Epithelial cell of esophagus (primary cell): Measurements from ENCODE around the gene ASL.
"Not testable (repeated sequence)": the region's sequence is repeated elsewhere in the genome, so short reads cannot be mapped to it uniquely, and the experiment has no call there.

ENCODE experiments used
- DNase-seq: peaks from one replicate; pipeline ENCODE4 v3.0.0; 2010; ENCODE audit warnings: low read depth
- H3K4me3 ChIP-seq: 2 replicates; pipeline ENCODE4 v1.5.1; 2011; ENCODE audit warnings: mild to moderate bottlenecking, low read length, control low read depth
- CTCF ChIP-seq: IDR thresholded peaks from 2 replicates; pipeline ENCODE4 v1.5.1; 2011; ENCODE audit warnings: low read depth, mild to moderate bottlenecking, low read length, control low read depth, inconsistent platforms; ENCODE audit not compliant: insufficient read depth; ENCODE audit errors: missing control alignments

Gene ASL

GRCh38 chr7:66110856-66111255 lies 35.2 kb downstream of the ASL start:
- peak; percentile 88 for DNase-seq
- no peak overlapping the region for H3K4me3 ChIP-seq
- TF ChIP-seq CTCF = no peak

- peak; percentile 52 for TF ChIP-seq CTCF
- peak; percentile 71 for DNase-seq
- H3K4me3 ChIP-seq = peak within 1 kb of the TSS; percentile 89
Observed at GRCh38 chr7:66114743-66115649, 39.4 kb downstream of the ASL start, which contains the start of gene CRCP. Gene CRCP (plus strand): TSS chr7:66114847. CDS start chr7:66114963, 116 bp downstream.

GRCh38 chr7:66116680-66117420 lies 41.2 kb downstream of the ASL start:
- H3K4me3 ChIP-seq, DNase-seq: not testable (repeated sequence)

GRCh38 chr7:66118603-66119002 lies 43.0 kb downstream of the ASL start:
- peak; percentile 28 for DNase-seq
- TF ChIP-seq CTCF = no peak
- H3K4me3 ChIP-seq = no peak overlapping the region

GRCh38 chr7:66119245-66119850 lies 43.7 kb downstream of the ASL start:
- H3K4me3 ChIP-seq = no peak overlapping the region
- DNase-seq = no peak
- no peak for TF ChIP-seq CTCF

- TF ChIP-seq CTCF = no peak
- H3K4me3 ChIP-seq = no peak overlapping the region
- no peak for DNase-seq
Observed at GRCh38 chr7:66123175-66123528, 47.5 kb downstream of the ASL start.

GRCh38 chr7:66124569-66124861 lies 48.9 kb downstream of the ASL start:
- not testable (repeated sequence) for DNase-seq, H3K4me3 ChIP-seq
